ENCODE results near the gene RASGRP1. TPM values are rescaled to one million over a fixed set of nuclear protein-coding genes. Genes with fewer than 3 reads are reported as not detected.

RASGRP1 gene
- total and polyA plus RNA-seq, 10 donors: 1.5 to 25.0 (median 14.6) TPM

- intact Hi-C loops (cut with DNase I; ENCODE audit: low total_unique reads): no loop called here
- no peaks in the 10 kb centered on the region for H3K27me3 ChIP-seq (replicated peaks in 1 of 7)
- whole genome bisulfite sequencing, 5 donors: 70 to 88% (median 81%) methylated on average over 3 of the region's 3 CpGs
- H3K9me3 ChIP-seq: no peaks in the 10 kb centered on the region
- H3K27ac ChIP-seq: no peak overlapping the region
- H3K4me1 ChIP-seq: no peaks in the 10 kb centered on the region
- TF ChIP-seq CTCF (IDR thresholded peaks at IDR 0.05 in 8 of 11, conservative IDR thresholded peaks at IDR 0.05 in 3 of 11) (no peak), POLR2AphosphoS5 (IDR thresholded peaks at IDR 0.05) (no peak), POLR2A (IDR thresholded peaks at IDR 0.05) (no peak)
- no peak for DNase-seq
- H3K36me3 ChIP-seq: peaks cover 0 to 95% (median 22%) of the 10 kb centered on the region in 6 donors
- H3K4me3 ChIP-seq: no peak overlapping the region
Observed at GRCh38 chr15:38490242-38490922, 74.2 kb downstream of the RASGRP1 start.

GRCh38 chr15:38487378-38487777 is 77.2 kb downstream of the RASGRP1 start:
- 92 to 100% (median 98%) methylated on average over 1 of the region's 1 CpG for WGBS, 5 donors
- no peak for DNase-seq
- intact Hi-C loops (cut with DNase I; ENCODE audit: low total_unique reads): no loop called here
- Histone ChIP-seq H3K27ac (no peak overlapping the region), H3K4me1 (peaks cover 0 to 7% (median 0%) of the 10 kb centered on the region in 6 donors), H3K36me3 (peaks cover 0 to 85% (median 17%) of the 10 kb centered on the region in 6 donors), H3K9me3 (no peaks in the 10 kb centered on the region), H3K4me3 (no peak overlapping the region), H3K27me3 (replicated peaks in 1 of 7) (no peaks in the 10 kb centered on the region)
- TF ChIP-seq POLR2A (IDR thresholded peaks at IDR 0.05) (no peak), CTCF (IDR thresholded peaks at IDR 0.05 in 8 of 11, conservative IDR thresholded peaks at IDR 0.05 in 3 of 11) (no peak), POLR2AphosphoS5 (IDR thresholded peaks at IDR 0.05) (no peak)

- TF ChIP-seq POLR2AphosphoS5 (IDR thresholded peaks at IDR 0.05) (no peak), CTCF (IDR thresholded peaks at IDR 0.05 in 8 of 11, conservative IDR thresholded peaks at IDR 0.05 in 3 of 11) (no peak), POLR2A (IDR thresholded peaks at IDR 0.05) (no peak)
- Histone ChIP-seq H3K36me3 (peaks cover 0 to 85% (median 18%) of the 10 kb centered on the region in 6 donors), H3K9me3 (no peaks in the 10 kb centered on the region), H3K27me3 (replicated peaks in 1 of 7) (no peaks in the 10 kb centered on the region), H3K4me3 (no peak overlapping the region), H3K27ac (no peak overlapping the region), H3K4me1 (peaks cover 0 to 7% (median 0%) of the 10 kb centered on the region in 6 donors)
- intact Hi-C loops (cut with DNase I; ENCODE audit: low total_unique reads): no loop called here
- WGBS, 5 donors: 60 to 70% (median 70%) methylated on average over 2 of the region's 2 CpGs
- no peak for DNase-seq
Observed at GRCh38 chr15:38486936-38487335, 77.7 kb downstream of the RASGRP1 start.

- H3K4me1 ChIP-seq: peaks cover 0 to 15% (median 0%) of the 10 kb centered on the region in 6 donors
- H3K27me3 ChIP-seq (replicated peaks in 1 of 7): no peaks in the 10 kb centered on the region
- peaks cover 0 to 72% (median 11%) of the 10 kb centered on the region in 6 donors for H3K36me3 ChIP-seq
- DNase-seq: no peak
- H3K4me3 ChIP-seq: no peak overlapping the region
- H3K27ac ChIP-seq: no peak overlapping the region
- intact Hi-C loops (cut with DNase I; ENCODE audit: low total_unique reads): no loop called here
- TF ChIP-seq CTCF (IDR thresholded peaks at IDR 0.05 in 8 of 11, conservative IDR thresholded peaks at IDR 0.05 in 3 of 11): no peak
- TF ChIP-seq POLR2AphosphoS5 (IDR thresholded peaks at IDR 0.05): no peak
- no peak for TF ChIP-seq POLR2A (IDR thresholded peaks at IDR 0.05)
- H3K9me3 ChIP-seq: no peaks in the 10 kb centered on the region
Observed at GRCh38 chr15:38482572-38482971, 82.0 kb downstream of the RASGRP1 start.
